ENCODE measurements around the gene LAMC1.

The LAMC1 gene

DNA sequence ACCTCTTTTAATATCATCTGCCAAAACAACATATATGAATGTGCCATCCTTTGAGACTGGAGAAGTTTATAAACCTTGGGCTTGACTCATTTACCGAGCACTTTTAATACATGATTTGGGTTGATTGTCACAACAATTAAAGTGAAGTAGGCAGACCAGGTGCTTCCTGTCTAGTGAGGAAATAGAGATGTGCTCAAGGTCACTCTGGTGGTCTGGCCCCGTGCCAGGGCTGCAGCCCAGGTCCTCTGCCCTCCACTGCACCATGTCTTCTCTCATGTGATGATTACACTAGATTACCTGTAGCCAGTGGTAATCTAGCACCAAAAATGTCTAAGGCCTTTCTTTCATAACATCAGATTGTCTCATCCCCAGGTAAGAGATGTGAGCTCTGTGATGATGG lies 101.0 kb downstream of the LAMC1 start:
- no peak for TF ChIP-seq ZNF747 (tag by site-specific recombination; IDR thresholded peaks at IDR 0.05)
- no peak for TF ChIP-seq MEIS1 (CRISPR knock-in tag; IDR thresholded peaks at IDR 0.05; ENCODE audit: borderline replicate concordance)
- no peak for TF ChIP-seq ZNF777 (tag by site-specific recombination; IDR thresholded peaks at IDR 0.05; ENCODE audit: borderline replicate concordance)
- TF ChIP-seq, protein P1, sequence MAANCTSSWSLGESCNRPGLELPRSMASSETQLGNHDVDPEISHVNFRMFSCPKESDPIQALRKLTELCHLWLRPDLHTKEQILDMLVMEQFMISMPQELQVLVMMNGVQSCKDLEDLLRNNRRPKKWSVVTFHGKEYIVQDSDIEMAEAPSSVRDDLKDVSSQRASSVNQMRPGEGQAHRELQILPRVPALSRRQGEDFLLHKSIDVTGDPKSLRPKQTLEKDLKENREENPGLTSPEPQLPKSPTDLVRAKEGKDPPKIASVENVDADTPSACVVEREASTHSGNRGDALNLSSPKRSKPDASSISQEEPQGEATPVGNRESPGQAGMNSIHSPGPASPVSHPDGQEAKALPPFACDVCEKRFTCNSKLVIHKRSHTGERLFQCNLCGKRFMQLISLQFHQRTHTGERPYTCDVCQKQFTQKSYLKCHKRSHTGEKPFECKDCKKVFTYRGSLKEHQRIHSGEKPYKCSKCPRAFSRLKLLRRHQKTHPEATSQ (tag by site-specific recombination; IDR thresholded peaks at IDR 0.05) = no peak
- no peak for TF ChIP-seq ZNF433 (tag by site-specific recombination; IDR thresholded peaks at IDR 0.05; ENCODE audit: low read depth)
- TF ChIP-seq ZNF19 (tag by site-specific recombination; IDR thresholded peaks at IDR 0.05; ENCODE audit: low read depth) = no peak
- TF ChIP-seq, protein P2, sequence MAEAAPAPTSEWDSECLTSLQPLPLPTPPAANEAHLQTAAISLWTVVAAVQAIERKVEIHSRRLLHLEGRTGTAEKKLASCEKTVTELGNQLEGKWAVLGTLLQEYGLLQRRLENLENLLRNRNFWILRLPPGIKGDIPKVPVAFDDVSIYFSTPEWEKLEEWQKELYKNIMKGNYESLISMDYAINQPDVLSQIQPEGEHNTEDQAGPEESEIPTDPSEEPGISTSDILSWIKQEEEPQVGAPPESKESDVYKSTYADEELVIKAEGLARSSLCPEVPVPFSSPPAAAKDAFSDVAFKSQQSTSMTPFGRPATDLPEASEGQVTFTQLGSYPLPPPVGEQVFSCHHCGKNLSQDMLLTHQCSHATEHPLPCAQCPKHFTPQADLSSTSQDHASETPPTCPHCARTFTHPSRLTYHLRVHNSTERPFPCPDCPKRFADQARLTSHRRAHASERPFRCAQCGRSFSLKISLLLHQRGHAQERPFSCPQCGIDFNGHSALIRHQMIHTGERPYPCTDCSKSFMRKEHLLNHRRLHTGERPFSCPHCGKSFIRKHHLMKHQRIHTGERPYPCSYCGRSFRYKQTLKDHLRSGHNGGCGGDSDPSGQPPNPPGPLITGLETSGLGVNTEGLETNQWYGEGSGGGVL (tag by site-specific recombination; IDR thresholded peaks at IDR 0.05) = no peak
- TF ChIP-seq, protein P3, sequence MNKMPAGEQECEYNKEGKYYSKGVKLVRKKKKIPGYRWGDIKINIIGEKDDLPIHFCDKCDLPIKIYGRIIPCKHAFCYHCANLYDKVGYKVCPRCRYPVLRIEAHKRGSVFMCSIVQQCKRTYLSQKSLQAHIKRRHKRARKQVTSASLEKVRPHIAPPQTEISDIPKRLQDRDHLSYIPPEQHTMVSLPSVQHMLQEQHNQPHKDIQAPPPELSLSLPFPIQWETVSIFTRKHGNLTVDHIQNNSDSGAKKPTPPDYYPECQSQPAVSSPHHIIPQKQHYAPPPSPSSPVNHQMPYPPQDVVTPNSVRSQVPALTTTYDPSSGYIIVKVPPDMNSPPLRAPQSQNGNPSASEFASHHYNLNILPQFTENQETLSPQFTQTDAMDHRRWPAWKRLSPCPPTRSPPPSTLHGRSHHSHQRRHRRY (tag by site-specific recombination; IDR thresholded peaks at IDR 0.05) = no peak
- no peak for TF ChIP-seq ZBTB17 (tag by site-specific recombination; IDR thresholded peaks at IDR 0.05)
- TF ChIP-seq ZNF555 (tag by site-specific recombination; conservative IDR thresholded peaks at IDR 0.05) = no peak
- TF ChIP-seq, protein P4, sequence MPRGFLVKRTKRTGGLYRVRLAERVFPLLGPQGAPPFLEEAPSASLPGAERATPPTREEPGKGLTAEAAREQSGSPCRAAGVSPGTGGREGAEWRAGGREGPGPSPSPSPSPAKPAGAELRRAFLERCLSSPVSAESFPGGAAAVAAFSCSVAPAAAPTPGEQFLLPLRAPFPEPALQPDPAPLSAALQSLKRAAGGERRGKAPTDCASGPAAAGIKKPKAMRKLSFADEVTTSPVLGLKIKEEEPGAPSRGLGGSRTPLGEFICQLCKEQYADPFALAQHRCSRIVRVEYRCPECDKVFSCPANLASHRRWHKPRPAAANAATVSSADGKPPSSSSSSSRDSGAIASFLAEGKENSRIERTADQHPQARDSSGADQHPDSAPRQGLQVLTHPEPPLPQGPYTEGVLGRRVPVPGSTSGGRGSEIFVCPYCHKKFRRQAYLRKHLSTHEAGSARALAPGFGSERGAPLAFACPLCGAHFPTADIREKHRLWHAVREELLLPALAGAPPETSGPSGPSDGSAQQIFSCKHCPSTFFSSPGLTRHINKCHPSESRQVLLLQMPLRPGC (tag by site-specific recombination; IDR thresholded peaks at IDR 0.05) = no peak
- no peak for TF ChIP-seq ZNF404 (tag by site-specific recombination; IDR thresholded peaks at IDR 0.05)
- no peak for TF ChIP-seq ZNF211 (tag by site-specific recombination; IDR thresholded peaks at IDR 0.05; ENCODE audit: low read depth)
- no peak for TF ChIP-seq ZNF114 (tag by site-specific recombination; IDR thresholded peaks at IDR 0.05)
- TF ChIP-seq ZNF544 (tag by site-specific recombination; IDR thresholded peaks at IDR 0.05) = no peak
- TF ChIP-seq ZNF133 (tag by site-specific recombination; IDR thresholded peaks at IDR 0.05) = no peak
- TF ChIP-seq MZF1 (tag by site-specific recombination; IDR thresholded peaks at IDR 0.05; ENCODE audit: borderline replicate concordance) = no peak
- no peaks in the 10 kb centered on the region for H3K4me1 ChIP-seq (ENCODE audit: control insufficient read depth, insufficient read depth, low read length)
- no peak overlapping the region for H3K4me3 ChIP-seq (ENCODE audit: low read depth, low read length)
- no peaks in the 10 kb centered on the region for H3K9me3 ChIP-seq (ENCODE audit: control insufficient read depth, insufficient read depth, low read depth, low read length)
- ChIA-PET CTCF (no interaction called here), POLR2A (no interaction called here)
- no peak overlapping the region for H3K27ac ChIP-seq (ENCODE audit: extremely low read depth, low read depth, low read length)
- peaks cover 51 to 92% of the 10 kb centered on the region in 2 experiments for H3K36me3 ChIP-seq (ENCODE audit: control insufficient read depth in 2 of 2, insufficient read depth in 1 of 2, low read length in 2 of 2)

DNA sequence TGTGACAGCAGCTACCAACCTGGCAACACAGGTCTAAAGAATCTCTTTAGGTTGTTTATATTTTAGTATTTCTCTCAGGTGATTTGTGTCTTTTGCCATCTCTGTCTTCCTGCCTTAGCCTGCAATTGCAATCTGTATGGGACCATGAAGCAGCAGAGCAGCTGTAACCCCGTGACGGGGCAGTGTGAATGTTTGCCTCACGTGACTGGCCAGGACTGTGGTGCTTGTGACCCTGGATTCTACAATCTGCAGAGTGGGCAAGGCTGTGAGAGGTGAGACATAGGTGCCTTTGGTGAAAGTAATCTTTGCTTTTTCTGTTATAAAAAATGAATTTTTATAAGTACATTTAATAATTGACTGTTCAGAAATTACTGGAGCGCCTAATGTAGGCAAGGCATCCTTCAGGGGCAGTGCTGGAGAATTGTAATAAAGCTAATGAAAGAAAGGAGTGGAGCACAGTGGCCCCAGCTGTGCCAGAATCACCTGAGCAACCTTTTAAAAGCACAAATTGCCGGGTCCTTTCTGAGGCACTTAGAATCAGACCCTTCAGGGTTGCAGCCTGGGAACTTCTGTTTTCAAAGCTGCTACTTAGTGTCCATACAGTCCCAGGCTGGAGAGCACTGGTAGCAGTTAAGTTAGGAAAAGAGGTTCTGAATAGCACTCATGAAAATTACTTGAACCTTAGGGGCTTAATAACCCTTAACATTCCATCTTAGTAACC lies 102.2 kb downstream of the LAMC1 start:
- Histone ChIP-seq H3K9me3 (ENCODE audit: control insufficient read depth, insufficient read depth, low read depth, low read length) (no peaks in the 10 kb centered on the region), H3K36me3 (ENCODE audit: control insufficient read depth in 2 of 2, insufficient read depth in 1 of 2, low read length in 2 of 2) (peaks cover 40 to 90% of the 10 kb centered on the region in 2 experiments), H3K4me1 (ENCODE audit: control insufficient read depth, insufficient read depth, low read length) (no peaks in the 10 kb centered on the region), H3K4me3 (ENCODE audit: low read depth, low read length) (no peak overlapping the region), H3K27ac (ENCODE audit: extremely low read depth, low read depth, low read length) (no peak overlapping the region)
- ChIA-PET POLR2A (no interaction called here), CTCF (interaction anchor here (0.6 to 0.7 kb wide), 2 partner anchors 20 to 65 kb away, joined by 3 read pairs; no protein-coding TSS in a partner anchor)
- TF ChIP-seq, protein P1 (tag by site-specific recombination; IDR thresholded peaks at IDR 0.05) = no peak
- TF ChIP-seq ZNF792 (tag by site-specific recombination; IDR thresholded peaks at IDR 0.05) (no peak), REPIN1 (tag by site-specific recombination; IDR thresholded peaks at IDR 0.05; ENCODE audit: low read depth) (no peak), ZNF391 (tag by site-specific recombination; IDR thresholded peaks at IDR 0.05; ENCODE audit: borderline replicate concordance, low read depth) (no peak), ZNF629 (tag by site-specific recombination; IDR thresholded peaks at IDR 0.05) (no peak), ZNF501 (tag by site-specific recombination; IDR thresholded peaks at IDR 0.05) (no peak), GFI1B (tag by site-specific recombination; IDR thresholded peaks at IDR 0.05) (no peak)
- TF ChIP-seq, protein P5, sequence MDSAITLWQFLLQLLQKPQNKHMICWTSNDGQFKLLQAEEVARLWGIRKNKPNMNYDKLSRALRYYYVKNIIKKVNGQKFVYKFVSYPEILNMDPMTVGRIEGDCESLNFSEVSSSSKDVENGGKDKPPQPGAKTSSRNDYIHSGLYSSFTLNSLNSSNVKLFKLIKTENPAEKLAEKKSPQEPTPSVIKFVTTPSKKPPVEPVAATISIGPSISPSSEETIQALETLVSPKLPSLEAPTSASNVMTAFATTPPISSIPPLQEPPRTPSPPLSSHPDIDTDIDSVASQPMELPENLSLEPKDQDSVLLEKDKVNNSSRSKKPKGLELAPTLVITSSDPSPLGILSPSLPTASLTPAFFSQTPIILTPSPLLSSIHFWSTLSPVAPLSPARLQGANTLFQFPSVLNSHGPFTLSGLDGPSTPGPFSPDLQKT (IDR thresholded peaks at IDR 0.05; ENCODE audit: borderline replicate concordance, low read depth, low read length) = no peak
- TF ChIP-seq, protein P6, sequence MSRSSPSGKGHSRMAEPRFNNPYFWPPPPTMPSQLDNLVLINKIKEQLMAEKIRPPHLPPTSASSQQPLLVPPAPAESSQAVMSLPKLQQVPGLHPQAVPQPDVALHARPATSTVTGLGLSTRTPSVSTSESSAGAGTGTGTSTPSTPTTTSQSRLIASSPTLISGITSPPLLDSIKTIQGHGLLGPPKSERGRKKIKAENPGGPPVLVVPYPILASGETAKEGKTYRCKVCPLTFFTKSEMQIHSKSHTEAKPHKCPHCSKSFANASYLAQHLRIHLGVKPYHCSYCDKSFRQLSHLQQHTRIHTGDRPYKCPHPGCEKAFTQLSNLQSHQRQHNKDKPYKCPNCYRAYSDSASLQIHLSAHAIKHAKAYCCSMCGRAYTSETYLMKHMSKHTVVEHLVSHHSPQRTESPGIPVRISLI (tag by site-specific recombination; IDR thresholded peaks at IDR 0.05) = no peak

All from HEK293 (cell line).